ENCODE data around the gene LACC1.

LACC1 gene

DNA sequence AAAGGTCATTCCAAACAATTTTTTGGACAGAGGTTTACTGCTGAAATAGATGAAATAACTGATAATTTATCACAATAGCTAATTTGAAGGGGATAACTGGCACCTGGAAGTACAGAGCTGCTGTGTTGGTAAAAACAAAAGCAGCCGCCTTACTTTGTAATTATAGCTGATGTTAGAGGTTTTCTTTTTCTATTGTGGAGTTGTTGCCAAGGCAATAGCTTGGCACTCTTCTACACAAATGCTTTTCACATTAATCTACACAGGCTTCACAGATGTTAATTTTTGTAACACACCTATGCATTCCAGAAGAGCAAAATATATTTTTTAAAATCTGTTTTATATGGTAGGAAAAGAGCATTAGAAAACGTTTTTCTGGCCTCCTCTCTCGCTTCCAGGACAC lies 56.9 kb downstream of the LACC1 start:
- no peak for DNase-seq (ENCODE audit: low read depth)
- no peak overlapping the region for H3K4me3 ChIP-seq (ENCODE audit: low read depth, low read length)
- TF ChIP-seq, protein P1, sequence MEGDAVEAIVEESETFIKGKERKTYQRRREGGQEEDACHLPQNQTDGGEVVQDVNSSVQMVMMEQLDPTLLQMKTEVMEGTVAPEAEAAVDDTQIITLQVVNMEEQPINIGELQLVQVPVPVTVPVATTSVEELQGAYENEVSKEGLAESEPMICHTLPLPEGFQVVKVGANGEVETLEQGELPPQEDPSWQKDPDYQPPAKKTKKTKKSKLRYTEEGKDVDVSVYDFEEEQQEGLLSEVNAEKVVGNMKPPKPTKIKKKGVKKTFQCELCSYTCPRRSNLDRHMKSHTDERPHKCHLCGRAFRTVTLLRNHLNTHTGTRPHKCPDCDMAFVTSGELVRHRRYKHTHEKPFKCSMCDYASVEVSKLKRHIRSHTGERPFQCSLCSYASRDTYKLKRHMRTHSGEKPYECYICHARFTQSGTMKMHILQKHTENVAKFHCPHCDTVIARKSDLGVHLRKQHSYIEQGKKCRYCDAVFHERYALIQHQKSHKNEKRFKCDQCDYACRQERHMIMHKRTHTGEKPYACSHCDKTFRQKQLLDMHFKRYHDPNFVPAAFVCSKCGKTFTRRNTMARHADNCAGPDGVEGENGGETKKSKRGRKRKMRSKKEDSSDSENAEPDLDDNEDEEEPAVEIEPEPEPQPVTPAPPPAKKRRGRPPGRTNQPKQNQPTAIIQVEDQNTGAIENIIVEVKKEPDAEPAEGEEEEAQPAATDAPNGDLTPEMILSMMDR (IDR thresholded peaks at IDR 0.05; ENCODE audit: low read depth, low read length) = no peak
- TF ChIP-seq MYC (IDR thresholded peaks at IDR 0.05; ENCODE audit: low read depth, low read length) (no peak), POLR2A (IDR thresholded peaks at IDR 0.05; ENCODE audit: extremely low read depth, insufficient read length) (no peak)
- TF ChIP-seq, protein P2, sequence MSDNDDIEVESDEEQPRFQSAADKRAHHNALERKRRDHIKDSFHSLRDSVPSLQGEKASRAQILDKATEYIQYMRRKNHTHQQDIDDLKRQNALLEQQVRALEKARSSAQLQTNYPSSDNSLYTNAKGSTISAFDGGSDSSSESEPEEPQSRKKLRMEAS (IDR thresholded peaks at IDR 0.05; ENCODE audit: low read depth, low read length) = no peak

DNA sequence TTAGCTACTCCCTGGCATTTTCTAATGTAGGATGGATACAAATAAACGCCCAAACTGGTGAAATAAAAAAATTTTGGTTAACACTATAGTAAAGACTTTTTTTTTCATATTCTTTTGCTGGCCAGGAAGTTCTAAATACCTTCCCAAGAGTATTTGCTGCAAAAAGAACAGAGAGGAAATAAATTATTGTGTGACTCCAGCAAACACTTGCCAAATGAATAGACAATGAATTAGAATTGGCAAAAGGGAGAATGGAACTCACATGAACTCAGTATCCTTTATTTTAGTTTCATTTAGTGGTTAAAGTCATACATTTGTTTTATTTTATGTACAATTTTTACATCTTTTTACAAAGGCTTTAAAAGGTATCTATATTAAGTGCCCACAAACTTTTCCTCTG lies 58.1 kb downstream of the LACC1 start:
- H3K4me3 ChIP-seq (ENCODE audit: low read depth, low read length) = no peak overlapping the region
- TF ChIP-seq, protein P2 (IDR thresholded peaks at IDR 0.05; ENCODE audit: low read depth, low read length) = no peak
- TF ChIP-seq, protein P1 (IDR thresholded peaks at IDR 0.05; ENCODE audit: low read depth, low read length) = no peak
- no peak for TF ChIP-seq POLR2A (IDR thresholded peaks at IDR 0.05; ENCODE audit: extremely low read depth, insufficient read length)
- TF ChIP-seq MYC (IDR thresholded peaks at IDR 0.05; ENCODE audit: low read depth, low read length) = no peak
- DNase-seq (ENCODE audit: low read depth) = no peak

DNA sequence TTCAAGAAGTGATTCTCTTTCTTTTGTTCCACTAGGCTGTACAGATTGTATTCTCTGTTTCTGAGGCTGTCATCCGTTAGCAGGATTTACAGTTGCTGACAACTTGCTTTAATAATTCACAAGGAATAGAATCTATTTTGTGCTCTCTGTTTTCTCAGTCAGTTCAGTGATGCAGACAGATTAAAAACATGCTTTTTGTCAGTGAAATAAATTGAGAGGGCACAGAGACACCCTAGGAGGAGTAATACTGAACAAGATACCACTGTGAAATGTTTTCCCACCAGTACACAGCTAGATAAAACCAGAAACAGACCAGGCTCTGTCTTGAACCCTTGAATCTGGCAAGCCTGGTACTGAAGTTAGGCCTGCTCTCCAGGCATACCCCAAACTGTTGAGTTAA lies 58.7 kb downstream of the LACC1 start:
- TF ChIP-seq, protein P2 (IDR thresholded peaks at IDR 0.05; ENCODE audit: low read depth, low read length) = no peak
- no peak for TF ChIP-seq MYC (IDR thresholded peaks at IDR 0.05; ENCODE audit: low read depth, low read length)
- no peak for TF ChIP-seq POLR2A (IDR thresholded peaks at IDR 0.05; ENCODE audit: extremely low read depth, insufficient read length)
- TF ChIP-seq, protein P1 (IDR thresholded peaks at IDR 0.05; ENCODE audit: low read depth, low read length) = no peak
- no peak for DNase-seq (ENCODE audit: low read depth)
- no peak overlapping the region for H3K4me3 ChIP-seq (ENCODE audit: low read depth, low read length)

DNA sequence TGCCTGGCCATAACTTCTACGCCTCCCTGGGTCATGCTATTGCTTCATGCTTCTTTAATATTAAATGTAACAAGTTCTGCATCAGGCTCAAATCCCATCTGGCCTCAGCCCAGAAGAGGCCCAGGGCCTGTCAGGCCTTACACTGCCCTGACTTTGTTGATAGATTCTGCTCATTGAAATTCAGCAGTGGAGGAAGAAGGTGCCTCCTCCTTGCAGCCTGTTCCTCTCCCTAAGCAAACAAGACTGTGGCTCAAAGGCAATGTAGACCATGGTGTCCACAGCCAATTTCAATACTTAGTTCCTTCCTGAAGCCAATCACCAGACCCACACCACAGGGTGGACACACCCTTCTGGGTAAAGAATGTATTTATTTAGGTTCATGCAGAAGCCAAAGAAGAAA lies 59.4 kb downstream of the LACC1 start:
- TF ChIP-seq POLR2A (IDR thresholded peaks at IDR 0.05; ENCODE audit: extremely low read depth, insufficient read length) = no peak
- no peak overlapping the region for H3K4me3 ChIP-seq (ENCODE audit: low read depth, low read length)
- DNase-seq (ENCODE audit: low read depth) = no peak

DNA sequence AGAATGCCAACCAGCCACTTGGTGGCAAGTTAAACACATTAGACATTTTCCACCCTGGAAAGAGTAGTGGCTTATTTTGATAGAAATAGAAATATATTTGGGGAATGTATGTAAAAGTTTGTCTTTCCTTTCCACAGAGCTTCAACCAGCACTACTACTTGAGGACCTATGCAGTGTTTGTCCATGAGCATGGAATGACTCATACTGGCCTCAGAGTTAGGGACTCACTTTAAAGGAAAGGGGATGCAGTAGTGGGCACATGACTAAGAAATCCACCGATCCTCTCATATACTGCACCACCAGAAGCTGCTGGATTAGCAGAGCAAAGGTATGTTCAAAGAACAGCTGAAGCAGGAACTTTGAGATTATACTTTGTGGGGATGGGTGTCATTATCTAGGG lies 62.6 kb downstream of the LACC1 start:
- no peak for DNase-seq (ENCODE audit: low read depth)
- no peak overlapping the region for H3K4me3 ChIP-seq (ENCODE audit: low read depth, low read length)
- TF ChIP-seq, protein P2 (IDR thresholded peaks at IDR 0.05; ENCODE audit: low read depth, low read length) = no peak
- no peak for TF ChIP-seq MYC (IDR thresholded peaks at IDR 0.05; ENCODE audit: low read depth, low read length)
- TF ChIP-seq, protein P1 (IDR thresholded peaks at IDR 0.05; ENCODE audit: low read depth, low read length) = no peak
- no peak for TF ChIP-seq POLR2A (IDR thresholded peaks at IDR 0.05; ENCODE audit: extremely low read depth, insufficient read length)

Data from NB4 (cell line).